HG02981 (cell line): ENCODE measurements around the gene WNT11.

ENCODE experiments used
- ATAC-seq: cut with Tn5 transposase; IDR thresholded peaks from one replicate; pipeline ENCODE4 v1.9.1; 2021; ENCODE audit warnings: mild to moderate bottlenecking, moderate library complexity; ENCODE audit not compliant: unreplicated experiment

WNT11 gene

GRCh38 chr11:76206327-76207081 lies at the start of gene WNT11:
Gene WNT11 (minus strand): TSS chr11:76206502. CDS start chr11:76206407, 95 bp downstream.
- no peak for ATAC-seq

- no peak for ATAC-seq
Measured at GRCh38 chr11:76253416-76253815, 47.1 kb upstream of the WNT11 start.

- ATAC-seq = no peak
Measured at GRCh38 chr11:76252631-76253070, 46.3 kb upstream of the WNT11 start.

GRCh38 chr11:76251576-76251975 lies 45.3 kb upstream of the WNT11 start:
- no peak for ATAC-seq

- no peak for ATAC-seq
Measured at GRCh38 chr11:76251226-76251575, 44.9 kb upstream of the WNT11 start.

- no peak for ATAC-seq
Measured at GRCh38 chr11:76250520-76251225, 44.4 kb upstream of the WNT11 start.

- ATAC-seq = no peak
Measured at GRCh38 chr11:76249195-76249741, 43.0 kb upstream of the WNT11 start.

GRCh38 chr11:76248210-76248609 lies 41.9 kb upstream of the WNT11 start:
- ATAC-seq = no peak

GRCh38 chr11:76247091-76247490 lies 40.8 kb upstream of the WNT11 start:
- no peak for ATAC-seq

- ATAC-seq = no peak
Measured at GRCh38 chr11:76246271-76246933, 40.1 kb upstream of the WNT11 start.

GRCh38 chr11:76245720-76246119 lies 39.4 kb upstream of the WNT11 start:
- no peak for ATAC-seq

- ATAC-seq = no peak
Measured at GRCh38 chr11:76244316-76244851, 38.1 kb upstream of the WNT11 start.

- ATAC-seq = no peak
Measured at GRCh38 chr11:76243957-76244285, 37.6 kb upstream of the WNT11 start.

GRCh38 chr11:76243193-76243956 lies 37.1 kb upstream of the WNT11 start:
- ATAC-seq = no peak

- ATAC-seq = no peak
Measured at GRCh38 chr11:76242004-76242779, 35.9 kb upstream of the WNT11 start.

GRCh38 chr11:76241243-76242000 lies 35.1 kb upstream of the WNT11 start:
- no peak for ATAC-seq

- no peak for ATAC-seq
Measured at GRCh38 chr11:76240666-76241065, 34.4 kb upstream of the WNT11 start.

- no peak for ATAC-seq
Measured at GRCh38 chr11:76240161-76240540, 33.8 kb upstream of the WNT11 start.

GRCh38 chr11:76239483-76240160 lies 33.3 kb upstream of the WNT11 start:
- no peak for ATAC-seq
